HCT116 (cell line): ENCODE measurements around the gene PDGFA. TPM values are rescaled to one million over a fixed set of nuclear protein-coding genes. Genes with fewer than 3 reads are reported as not detected.

ENCODE experiments used
- ATAC-seq: fragments of 200-7000 bp; cut with Tn5 transposase; 2 replicates; pipeline ENCODE4 v1.9.1; 2020; ENCODE audit warnings: mild to moderate bottlenecking, moderate library complexity
- BruUV-seq: library from RNA; stranded (reverse); fragments of 400-500 nt; replicated peaks from 2 replicates; lab custom pipeline; 2021; lab: Mats Ljungman, UMichigan
- CTCF ChIA-PET: fragments of 300-600 bp; sonication (Branson Sonifier 250); formaldehyde crosslinking; loops from one replicate; lab custom pipeline; 2021; ENCODE audit warnings: antibody characterized with exemption; lab: Charles Lee
- POLR2A ChIA-PET: fragments of 300-600, 350-600 bp; sonication (Branson Sonifier 250); formaldehyde crosslinking; loops from one replicate; lab custom pipeline; 2021; ENCODE audit warnings: antibody characterized with exemption; lab: Charles Lee
- RAD21 ChIA-PET, 2 experiments: fragments of 300-600 bp; sonication (Branson Sonifier 250); formaldehyde crosslinking; loops; one replicate each; lab custom pipeline; 2023; ENCODE audit warnings: low total read pairs in 2 of 2; ENCODE audit not compliant: uncharacterized antibody in 2 of 2, unreplicated experiment in 2 of 2, low non-redundant PET in 1 of 2; lab: Charles Lee
- DNase-seq: peaks from one replicate; pipeline ENCODE4 v3.0.0-alpha.2; 2010; ENCODE audit warnings: low read depth, low spot score
- H2AFZ ChIP-seq: fragments of 200-600 bp; shearing (Covaris generic), sonication (generic); 2 replicates; pipeline ENCODE4 v1.6.1; 2017; ENCODE audit warnings: low read depth, mixed run types, mixed read lengths, antibody characterized with exemption, low read length; ENCODE audit not compliant: poor library complexity, severe bottlenecking
- H3K27ac ChIP-seq: 2 replicates; pipeline ENCODE4 v1.5.1; 2012; ENCODE audit warnings: low read depth, low read length
- H3K27me3 ChIP-seq: fragments of 200-600 bp; sonication (generic); 2 replicates; pipeline ENCODE4 v1.6.1; 2016; ENCODE audit warnings: mixed run types, low read length, mixed read lengths; ENCODE audit not compliant: insufficient read depth
- H3K36me3 ChIP-seq, 2 experiments: fragments of 200-500 bp in 1 of 2; fragments of 200-600 bp in 1 of 2; sonication (Bioruptor generic) in 1 of 2; sonication (generic) in 1 of 2; 2 replicates each; pipeline versions ENCODE4 v1.5.1 to v1.6.1; 2014 to 2016; ENCODE audit warnings: low read length in 2 of 2, inconsistent platforms in 1 of 2, mixed read lengths in 1 of 2, mixed run types in 1 of 2; ENCODE audit not compliant: insufficient read depth in 2 of 2, control insufficient read depth in 1 of 2
- H3K4me1 ChIP-seq, 2 experiments: fragments of 200-600 bp in 1 of 2; sonication (generic) in 1 of 2; 2 replicates each; pipeline versions ENCODE4 v1.5.1 to v1.6.1; 2012 to 2017; ENCODE audit warnings: low read length in 2 of 2, inconsistent platforms in 1 of 2, mild to moderate bottlenecking in 1 of 2, mixed read lengths in 1 of 2, mixed run types in 1 of 2, moderate library complexity in 1 of 2; ENCODE audit not compliant: insufficient read depth in 2 of 2, control insufficient read depth in 1 of 2
- H3K4me2 ChIP-seq: fragments of 200-600 bp; sonication (generic); 2 replicates; pipeline ENCODE4 v1.6.1; 2017; ENCODE audit warnings: mixed run types, low read length, mixed read lengths
- H3K4me3 ChIP-seq, 2 experiments: fragments of 200-600 bp in 1 of 2; sonication (generic) in 1 of 2; replicated peaks in 1 of 2; 2 replicates each; pipeline ENCODE4 v1.5.1; 2011 to 2016; ENCODE audit warnings: low read length in 2 of 2, control low read depth in 1 of 2, low read depth in 1 of 2, mild to moderate bottlenecking in 1 of 2, mixed read lengths in 1 of 2, mixed run types in 1 of 2
- H3K79me2 ChIP-seq: fragments of 200-600 bp; sonication (generic); 2 replicates; pipeline ENCODE4 v1.6.1; 2017; ENCODE audit warnings: mild to moderate bottlenecking, mixed run types, low read length, moderate library complexity, mixed read lengths; ENCODE audit not compliant: insufficient read depth
- H3K9ac ChIP-seq: fragments of 200-600 bp; sonication (generic); 2 replicates; pipeline ENCODE4 v1.6.1; 2016; ENCODE audit warnings: low read length, mixed read lengths
- H3K9me2 ChIP-seq: fragments of 200-600 bp; sonication (generic), shearing (Covaris generic); 2 replicates; pipeline ENCODE4 v1.6.1; 2017; ENCODE audit warnings: mixed run types, mild to moderate bottlenecking, moderate library complexity; ENCODE audit not compliant: insufficient read depth
- H3K9me3 ChIP-seq, 2 experiments: fragments of 200-500 bp in 1 of 2; fragments of 200-600 bp in 1 of 2; sonication (Bioruptor generic) in 1 of 2; sonication (generic) in 1 of 2; 2 replicates each; pipeline ENCODE4 v1.6.1; 2014 to 2017; ENCODE audit warnings: low read length in 2 of 2, mixed read lengths in 2 of 2, inconsistent platforms in 1 of 2, low read depth in 1 of 2, mild to moderate bottlenecking in 1 of 2, mixed run types in 1 of 2, moderate library complexity in 1 of 2; ENCODE audit not compliant: control insufficient read depth in 1 of 2, insufficient read depth in 1 of 2
- H4K20me1 ChIP-seq: fragments of 200-600 bp; sonication (generic), shearing (Covaris generic); 2 replicates; pipeline ENCODE4 v1.6.1; 2017; ENCODE audit warnings: mixed run types, mild to moderate bottlenecking, moderate library complexity; ENCODE audit not compliant: insufficient read depth
- ATF3 ChIP-seq: IDR thresholded peaks from 2 replicates; pipeline ENCODE4 v1.6.1; 2012
- CBX3 ChIP-seq: IDR thresholded peaks from 2 replicates; pipeline ENCODE4 v1.6.1; 2012; ENCODE audit warnings: low read depth
- CEBPB ChIP-seq: IDR thresholded peaks from 2 replicates; pipeline ENCODE4 v1.6.1; 2012; ENCODE audit warnings: low read depth
- EGR1 ChIP-seq: IDR thresholded peaks from 2 replicates; pipeline ENCODE4 v1.6.1; 2012; ENCODE audit warnings: low read depth
- ELF1 ChIP-seq: IDR thresholded peaks from 2 replicates; pipeline ENCODE4 v1.6.1; 2012; ENCODE audit warnings: low read depth, borderline replicate concordance
- FOSL1 ChIP-seq: IDR thresholded peaks from 2 replicates; pipeline ENCODE4 v1.6.1; 2012; ENCODE audit warnings: low read depth
- JUND ChIP-seq: IDR thresholded peaks from 2 replicates; pipeline ENCODE4 v1.6.1; 2012
- POLR2A ChIP-seq: IDR thresholded peaks from 2 replicates; pipeline ENCODE4 v1.7.0; 2011; ENCODE audit warnings: borderline replicate concordance; ENCODE audit not compliant: insufficient read depth, insufficient read length; ENCODE audit errors: extremely low read depth
- REST ChIP-seq: IDR thresholded peaks from 2 replicates; pipeline ENCODE4 v1.6.1; 2012; ENCODE audit warnings: low read depth
- SIN3A ChIP-seq: IDR thresholded peaks from 2 replicates; pipeline ENCODE4 v1.6.1; 2012; ENCODE audit warnings: low read depth
- TCF7L2 ChIP-seq: IDR thresholded peaks from 2 replicates; pipeline ENCODE4 v1.7.0; 2011; ENCODE audit warnings: borderline replicate concordance, inconsistent platforms; ENCODE audit not compliant: insufficient read depth, insufficient read length; ENCODE audit errors: extremely low read depth
- YY1 ChIP-seq: IDR thresholded peaks from 2 replicates; pipeline ENCODE4 v1.6.1; 2011; ENCODE audit warnings: low read length, low read depth, moderate library complexity, mild to moderate bottlenecking; ENCODE audit not compliant: insufficient replicate concordance; ENCODE audit errors: extremely low read depth
- ZFX ChIP-seq: fragments of 450-650 bp; IDR thresholded peaks from 2 replicates; pipeline ENCODE4 v1.6.1; 2017
- ZNF274 ChIP-seq: fragments of 200-500 bp; sonication (Bioruptor generic); IDR thresholded peaks from 2 replicates; pipeline ENCODE4 v1.6.1; 2014; ENCODE audit warnings: mild to moderate bottlenecking, low read depth, low read length, inconsistent platforms
- intact Hi-C: fragments of 100-400 bp; cut with micrococcal nuclease; formaldehyde crosslinking; loops from 2 replicates; pipeline ENCODE4 v1.10.0; 2022
- total RNA-seq: library from RNA; stranded (reverse); gene quantifications from one replicate; pipeline ENCODE4 v1.2.1, GENCODE V29; 2021; ENCODE audit not compliant: unreplicated experiment
- TF ChIP-seq, protein P1 (sequence below), 3 experiments: fragments of 200-600 bp in 1 of 3; sonication (generic) in 1 of 3; IDR thresholded peaks in 2 of 3; conservative IDR thresholded peaks in 1 of 3; 2 replicates each; pipeline ENCODE4 v1.5.1; 2012 to 2017; ENCODE audit warnings: low read depth in 2 of 3, low read length in 2 of 3, antibody characterized with exemption in 1 of 3, borderline replicate concordance in 1 of 3, control low read depth in 1 of 3, mild to moderate bottlenecking in 1 of 3, mixed read lengths in 1 of 3, mixed run types in 1 of 3, moderate library complexity in 1 of 3; ENCODE audit not compliant: insufficient read depth in 1 of 3

PDGFA gene
- total RNA-seq, 1 experiment from 2014 or later = 44.7 TPM

- TF ChIP-seq, protein P1, sequence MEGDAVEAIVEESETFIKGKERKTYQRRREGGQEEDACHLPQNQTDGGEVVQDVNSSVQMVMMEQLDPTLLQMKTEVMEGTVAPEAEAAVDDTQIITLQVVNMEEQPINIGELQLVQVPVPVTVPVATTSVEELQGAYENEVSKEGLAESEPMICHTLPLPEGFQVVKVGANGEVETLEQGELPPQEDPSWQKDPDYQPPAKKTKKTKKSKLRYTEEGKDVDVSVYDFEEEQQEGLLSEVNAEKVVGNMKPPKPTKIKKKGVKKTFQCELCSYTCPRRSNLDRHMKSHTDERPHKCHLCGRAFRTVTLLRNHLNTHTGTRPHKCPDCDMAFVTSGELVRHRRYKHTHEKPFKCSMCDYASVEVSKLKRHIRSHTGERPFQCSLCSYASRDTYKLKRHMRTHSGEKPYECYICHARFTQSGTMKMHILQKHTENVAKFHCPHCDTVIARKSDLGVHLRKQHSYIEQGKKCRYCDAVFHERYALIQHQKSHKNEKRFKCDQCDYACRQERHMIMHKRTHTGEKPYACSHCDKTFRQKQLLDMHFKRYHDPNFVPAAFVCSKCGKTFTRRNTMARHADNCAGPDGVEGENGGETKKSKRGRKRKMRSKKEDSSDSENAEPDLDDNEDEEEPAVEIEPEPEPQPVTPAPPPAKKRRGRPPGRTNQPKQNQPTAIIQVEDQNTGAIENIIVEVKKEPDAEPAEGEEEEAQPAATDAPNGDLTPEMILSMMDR (IDR thresholded peaks at IDR 0.05 in 2 of 3, conservative IDR thresholded peaks at IDR 0.05 in 1 of 3; ENCODE audit: borderline replicate concordance in 1 of 3, insufficient read depth in 1 of 3, low read depth in 2 of 3, low read length in 2 of 3) = no peak
- TF ChIP-seq CEBPB (no peak), SIN3A (no peak), TCF7L2 (no peak), EGR1 (no peak), ELF1 (no peak), CBX3 (no peak)
These were observed 4.7 kb downstream of the PDGFA start (continued) for GRCh38 chr7:514651-515598.

DNA sequence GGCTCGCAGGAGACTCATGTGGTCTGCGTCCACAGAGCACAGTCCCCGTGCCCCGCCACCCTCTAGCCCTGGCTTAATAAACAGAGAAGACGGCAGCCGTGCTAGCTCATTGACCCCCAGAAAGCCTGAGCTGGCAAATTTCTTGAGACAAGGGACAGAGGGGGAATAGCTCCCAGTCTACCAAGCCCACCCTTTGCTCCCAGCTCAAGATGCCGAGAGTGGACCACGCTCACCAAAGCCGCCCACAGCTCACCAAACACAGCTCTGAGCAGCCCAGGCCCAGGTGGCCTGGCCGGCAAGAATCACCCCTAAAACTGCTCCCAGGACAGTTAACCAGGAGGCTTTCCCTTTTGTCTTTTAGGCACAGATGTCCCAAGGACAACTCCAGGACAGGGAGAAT lies 5.4 kb downstream of the PDGFA start:
- Histone ChIP-seq H3K9ac (no peak overlapping the region), H3K36me3 (no peaks in the 10 kb centered on the region; a peak in 2 of 4 replicates), H3K4me3 (no peak overlapping the region), H3K9me2 (no peaks in the 10 kb centered on the region), H2AFZ (no peak overlapping the region), H3K4me2 (no peak overlapping the region), H3K4me1 (peaks cover 3 to 27% of the 10 kb centered on the region in 2 experiments; a peak in 3 of 4 replicates), H4K20me1 (no peaks in the 10 kb centered on the region), H3K27me3 (no peaks in the 10 kb centered on the region), H3K27ac (no peak overlapping the region), H3K9me3 (no peaks in the 10 kb centered on the region), H3K79me2 (peaks cover 50% of the 10 kb centered on the region)
- ChIA-PET CTCF (no interaction called here), POLR2A (no interaction called here), RAD21 (no interaction called here)
- no TSS peak for BruUV-seq
- intact Hi-C loops = loop anchor here (10.0 kb wide), 1 partner anchor 189 kb away; no protein-coding TSS in a partner anchor
- no peak for DNase-seq
- ATAC-seq = no peak
- TF ChIP-seq ELF1 = no peak
- TF ChIP-seq EGR1 = no peak
- TF ChIP-seq ZNF274 = no peak
- no peak for TF ChIP-seq POLR2A
- TF ChIP-seq REST = no peak
- TF ChIP-seq CBX3 = no peak
- TF ChIP-seq SIN3A = no peak
- TF ChIP-seq FOSL1 = no peak
- TF ChIP-seq JUND = no peak
- no peak for TF ChIP-seq YY1
- TF ChIP-seq, protein P1 (IDR thresholded peaks at IDR 0.05 in 2 of 3, conservative IDR thresholded peaks at IDR 0.05 in 1 of 3; ENCODE audit: borderline replicate concordance in 1 of 3, insufficient read depth in 1 of 3, low read depth in 2 of 3, low read length in 2 of 3) = no peak
- TF ChIP-seq CEBPB = no peak
- TF ChIP-seq ZFX = no peak
- TF ChIP-seq ATF3 = no peak
